Regular cardiac myocyte (primary cell): ENCODE data around the gene ZNF669. TPM values are rescaled to one million over a fixed set of nuclear protein-coding genes. Genes with fewer than 3 reads are reported as not detected.

Experiments used
- total RNA-seq: library from RNA; depleted of rRNA; stranded (reverse); fragments of >200 nt; gene quantifications from 2 replicates; pipeline ENCODE4 v1.2.3, GENCODE V29; 2014

The ZNF669 gene
- total RNA-seq = 6.2 and 8.8 TPM in 2 replicates

DNA sequence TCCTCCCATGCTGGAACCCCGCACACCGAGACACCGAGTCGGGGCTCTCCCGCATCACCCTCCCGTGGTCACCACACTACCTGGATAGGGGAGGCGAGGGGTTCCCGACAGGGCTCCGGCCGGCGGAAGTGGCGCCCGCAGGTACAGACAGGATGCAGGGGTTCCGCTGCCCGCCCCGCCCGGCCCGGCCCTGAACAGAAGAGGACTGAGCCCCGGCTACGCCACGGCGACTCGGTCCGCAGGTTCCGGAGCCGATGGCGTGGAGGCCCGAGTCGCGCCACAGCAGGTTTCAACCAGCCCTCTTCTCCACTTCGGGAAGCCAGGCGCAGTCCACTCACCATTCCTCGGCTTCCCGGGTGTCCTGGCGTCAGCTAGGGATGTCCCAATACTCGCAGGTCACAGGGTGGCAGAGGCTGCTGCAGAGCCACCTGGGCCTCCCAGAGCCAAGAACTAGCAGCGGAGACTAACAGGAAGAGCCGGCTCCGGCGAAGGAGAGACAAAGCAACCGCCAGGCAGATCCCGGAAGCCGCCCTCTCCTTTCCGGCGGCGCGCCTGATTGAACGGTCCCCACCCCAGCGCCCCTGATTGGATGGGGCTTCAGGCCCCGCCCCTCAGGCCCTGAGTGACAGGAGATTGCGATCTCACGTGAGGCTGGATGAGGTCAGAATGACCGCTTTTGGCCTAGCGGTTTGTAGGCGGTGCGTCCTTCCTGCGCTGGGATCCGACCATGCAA, at the start of gene ZNF669:
Gene ZNF669, minus strand, starts transcription at position 498 of the 733 bp plus-strand sequence. Its CDS starts 157 bp downstream, at position 341.

DNA sequence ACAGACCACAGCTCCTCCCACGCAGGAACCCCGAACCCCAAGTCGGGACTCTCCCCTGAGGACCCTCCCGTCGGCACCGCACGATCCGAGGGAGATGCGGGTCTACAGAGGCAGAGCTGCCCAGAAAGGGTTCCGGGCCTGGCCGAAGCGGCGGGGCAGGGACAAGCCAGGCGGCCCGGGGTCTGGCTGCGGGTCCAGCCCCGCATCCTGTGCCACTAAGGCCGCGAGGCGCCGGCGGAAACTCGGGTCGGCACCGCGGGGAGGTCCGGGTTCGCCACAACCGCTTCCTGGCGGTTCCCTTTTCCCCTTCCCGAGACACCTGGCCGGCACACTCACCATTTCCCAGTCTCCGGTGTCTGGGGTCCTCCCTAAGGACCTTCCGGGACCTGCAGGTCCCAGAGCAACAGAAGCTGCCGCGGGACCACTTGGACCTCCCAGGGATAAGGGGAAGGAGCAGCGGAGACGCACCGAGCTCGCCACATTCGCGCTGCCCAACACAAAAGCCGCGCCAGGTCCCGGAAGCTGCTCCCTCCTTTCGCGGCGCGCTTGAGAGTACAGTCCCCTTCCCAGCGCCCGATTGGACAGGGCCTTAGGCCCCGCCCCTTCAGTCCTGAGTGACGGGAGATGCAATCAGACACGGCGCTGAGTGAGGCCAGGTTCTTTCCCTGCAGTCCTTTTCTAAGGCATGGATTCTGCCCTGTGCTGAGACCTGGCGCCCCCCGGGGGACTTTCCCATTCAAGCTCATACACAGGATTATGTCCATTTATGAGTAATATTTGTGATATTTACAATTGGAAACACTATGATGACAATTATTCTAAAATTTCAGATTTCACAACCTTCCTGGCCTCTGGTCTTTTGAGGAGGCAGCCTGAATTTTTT, 25.7 kb downstream of the ZNF669 start, which contains the start of gene ZNF670:
Gene ZNF670, minus strand, starts transcription at position 554 of the 883 bp plus-strand sequence. Its CDS starts 215 bp downstream, at position 339.

Other genes with a start within 250 kb of the ZNF669 start
- 24.2 and 32.8 TPM in 2 replicates for gene AHCTF1, start 172.4 kb downstream of the ZNF669 start, total RNA-seq
- gene ZNF695, start 96.3 kb downstream of the ZNF669 start, total RNA-seq = 0.56 and 3.3 TPM in 2 replicates
- 2.3 TPM in 2 replicates for gene ZNF670, start 25.5 kb downstream of the ZNF669 start, total RNA-seq
- 41.8 and 69.6 TPM in 2 replicates for gene ZNF124, start 67.7 kb upstream of the ZNF669 start, total RNA-seq
- not detected in 2 replicates for gene VN1R5, start 151.7 kb upstream of the ZNF669 start, total RNA-seq
- gene ZNF496, start 227.5 kb upstream of the ZNF669 start, total RNA-seq = 8.2 and 10.4 TPM in 2 replicates